ENCODE measurements around the gene NXPH1.
A peak's percentile ranks its signal among the peaks of the same experiment; 100 is the strongest.

NXPH1 gene

GRCh38 chr7:8433477-8434289, at the start of gene NXPH1:
Gene NXPH1 (plus strand): TSS chr7:8433609.
- DNase-seq (ENCODE audit: low spot score): peak; percentile 61

DNA sequence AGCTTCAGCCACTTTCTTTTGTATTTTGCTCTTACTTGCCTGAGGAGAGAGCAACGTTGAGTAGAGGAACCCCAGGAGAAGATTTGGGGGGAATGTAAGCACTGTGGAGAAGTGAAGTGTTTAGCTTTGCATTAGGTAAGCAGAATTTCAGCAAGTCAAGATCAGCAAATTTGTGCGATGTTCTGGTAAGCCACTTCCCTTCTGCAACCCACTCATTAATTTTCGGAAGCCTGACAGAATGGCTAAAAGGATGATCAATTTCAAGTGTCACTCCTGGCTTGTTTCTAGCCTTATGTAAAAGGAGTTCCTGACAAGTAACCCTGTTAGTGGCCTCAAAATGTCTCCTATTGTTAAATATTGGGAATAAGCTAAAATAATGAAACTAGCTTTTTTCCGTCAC, 48.5 kb upstream of the NXPH1 start:
- no peak for DNase-seq (ENCODE audit: low spot score)

DNA sequence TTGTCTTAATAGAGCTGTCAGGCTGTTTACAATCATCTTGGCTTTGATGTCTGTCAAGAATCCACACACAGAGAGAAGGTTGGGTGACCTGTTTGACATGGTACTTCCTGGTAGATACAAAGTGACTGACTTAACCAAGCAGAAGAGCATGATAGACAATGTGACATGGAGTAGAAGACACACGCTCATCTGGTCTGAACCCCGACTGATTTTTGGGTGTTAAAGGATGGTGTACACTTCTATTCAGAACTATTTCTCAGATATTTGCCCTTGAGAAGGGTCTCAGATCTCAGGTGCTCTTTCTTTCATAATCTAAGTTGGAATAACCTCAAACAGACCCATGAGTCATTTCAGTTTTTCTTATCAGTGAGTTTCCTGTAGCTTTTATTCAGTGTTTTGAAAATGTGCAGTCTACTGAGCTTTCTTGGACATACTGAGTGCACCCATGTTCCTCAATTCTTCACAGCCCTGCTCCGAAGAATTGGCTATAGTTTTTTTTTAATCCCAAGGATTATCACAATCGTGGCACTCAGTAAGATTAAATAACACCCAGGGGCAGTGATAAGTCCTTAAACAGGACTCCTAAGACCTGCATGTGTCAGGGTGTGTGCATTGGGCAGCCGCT, 46.4 kb upstream of the NXPH1 start:
- DNase-seq (ENCODE audit: low spot score): no peak

DNA sequence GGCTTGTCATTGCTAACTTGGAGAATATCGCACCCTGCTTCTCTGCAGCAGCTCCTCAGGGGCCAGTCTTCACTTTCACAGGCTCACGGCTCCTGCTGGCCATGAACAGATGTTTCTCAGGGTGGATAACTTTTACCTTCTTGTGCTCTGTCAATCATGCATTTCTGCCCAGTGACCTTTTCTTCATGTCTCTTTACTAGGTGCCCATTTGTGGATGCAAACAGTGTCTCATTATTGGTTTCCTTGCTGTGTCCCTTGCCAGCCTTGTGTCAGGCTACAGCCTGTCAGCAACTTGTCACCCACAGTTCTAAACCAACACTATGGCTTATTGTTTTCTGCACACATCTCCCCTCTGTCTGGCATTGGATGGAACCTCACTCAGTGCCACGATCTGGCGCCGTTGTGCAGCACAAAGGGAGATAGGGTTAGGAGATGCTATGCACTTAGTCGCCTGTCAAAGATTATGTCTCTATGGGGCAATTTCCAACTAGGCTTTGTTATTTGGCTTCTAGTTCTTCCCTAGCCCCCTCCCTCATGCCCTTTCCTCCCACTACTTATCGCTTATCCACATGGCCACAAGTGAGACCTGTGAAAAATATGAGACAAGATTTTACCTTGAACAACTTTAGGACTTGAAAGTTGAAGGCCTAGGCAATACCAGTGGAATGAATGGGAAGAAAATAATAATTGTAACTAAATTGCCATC, 45.7 kb upstream of the NXPH1 start:
- DNase-seq (ENCODE audit: low spot score): no peak

GRCh38 chr7:8388257-8388625, 45.2 kb upstream of the NXPH1 start:
- no peak for DNase-seq (ENCODE audit: low spot score)

DNA sequence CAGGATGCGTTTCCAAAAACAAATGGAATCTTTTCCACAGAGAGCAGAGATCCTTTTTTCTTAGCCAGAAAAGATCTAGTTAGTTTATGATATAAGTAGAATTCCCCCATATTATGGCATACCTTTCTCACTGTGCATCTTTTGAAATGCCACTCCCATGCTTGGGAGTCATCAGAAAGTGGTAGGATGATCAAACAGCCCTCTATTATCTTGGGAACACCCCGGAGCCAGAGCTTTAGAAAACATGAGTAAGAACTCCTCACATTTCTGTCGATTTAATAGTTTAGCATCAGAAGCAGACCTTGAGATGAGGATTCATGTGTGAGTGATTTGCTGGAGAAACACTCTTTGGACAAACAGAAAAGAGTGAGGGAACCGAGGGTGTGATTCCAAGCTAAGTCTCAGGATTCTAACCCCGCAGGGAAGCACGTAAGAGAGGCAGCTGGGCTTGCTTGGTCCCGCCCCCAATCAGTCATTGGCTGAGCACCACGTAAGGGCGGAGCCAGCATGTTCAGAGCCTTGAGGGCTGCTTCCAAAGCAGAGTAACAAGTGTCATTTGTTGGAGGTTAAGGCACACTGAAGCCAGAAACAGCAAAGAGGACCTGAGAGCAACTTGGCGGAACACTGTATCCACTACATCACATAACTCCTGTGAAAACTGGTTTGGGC, 43.7 kb upstream of the NXPH1 start:
- DNase-seq (ENCODE audit: low spot score): no peak

GRCh38 chr7:8390262-8390626, 43.2 kb upstream of the NXPH1 start:
- DNase-seq (ENCODE audit: low spot score): no peak

DNA sequence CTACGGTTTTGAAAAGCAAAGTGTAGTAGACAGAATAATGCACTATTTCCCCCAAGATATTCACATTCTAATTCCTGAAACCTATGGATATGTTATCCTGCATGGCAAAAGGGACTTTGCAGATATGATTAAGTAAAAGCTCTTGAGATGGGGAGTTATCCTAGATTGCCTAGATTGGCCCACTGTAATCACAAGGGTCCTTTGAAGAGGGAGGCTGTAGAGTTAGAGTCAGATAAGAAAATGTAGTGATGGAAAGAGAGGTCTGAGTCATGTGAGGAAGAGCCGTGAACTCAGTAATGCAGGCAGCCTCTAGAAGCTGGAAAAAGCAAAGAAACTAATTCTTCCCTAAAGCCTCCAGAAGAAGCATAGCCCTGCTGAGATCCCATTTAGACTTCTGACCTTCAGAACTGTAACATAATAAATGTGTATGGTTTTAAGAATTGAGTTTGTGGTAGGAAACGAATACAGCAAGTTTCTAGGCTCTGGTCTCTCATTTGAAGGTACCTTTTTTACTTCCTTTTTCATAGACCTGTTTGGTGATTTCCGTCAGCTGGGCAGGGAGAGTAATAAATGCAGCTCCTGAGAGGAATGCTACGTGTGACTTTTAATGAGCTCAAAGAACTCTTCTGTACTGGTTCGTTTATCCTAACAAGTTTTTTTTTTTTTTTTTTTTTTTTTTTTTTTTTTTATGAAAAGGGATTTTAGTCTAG, 41.9 kb upstream of the NXPH1 start:
- no peak for DNase-seq (ENCODE audit: low spot score)

- DNase-seq (ENCODE audit: low spot score): no peak
Observed at GRCh38 chr7:8396294-8396693, 37.1 kb upstream of the NXPH1 start.

- no peak for DNase-seq (ENCODE audit: low spot score)
Observed at GRCh38 chr7:8408871-8409270, 24.5 kb upstream of the NXPH1 start.

GRCh38 chr7:8411103-8411502, 22.3 kb upstream of the NXPH1 start:
- no peak for DNase-seq (ENCODE audit: low spot score)

DNA sequence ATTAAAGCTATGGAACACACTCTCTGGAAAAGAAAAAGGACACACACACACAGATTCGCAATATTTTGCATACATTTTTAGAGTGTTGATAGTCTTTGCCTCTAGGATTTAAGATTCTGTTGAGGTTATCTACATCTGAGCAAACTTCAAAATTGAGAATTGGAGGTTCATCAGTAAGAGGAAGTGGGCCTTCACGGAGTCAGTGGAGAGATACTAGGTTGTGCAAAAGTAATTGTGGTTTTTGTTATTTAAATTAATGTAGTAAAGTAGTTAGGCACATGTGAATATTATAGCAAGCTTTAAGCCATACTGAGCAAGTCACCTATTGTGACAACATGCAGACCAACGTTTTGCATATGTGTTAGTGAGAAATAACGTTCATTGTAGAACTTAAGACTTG, 19.8 kb upstream of the NXPH1 start:
- no peak for DNase-seq (ENCODE audit: low spot score)

- peak; percentile 36 for DNase-seq (ENCODE audit: low spot score)
Observed at GRCh38 chr7:8418629-8419245, 14.7 kb upstream of the NXPH1 start.

GRCh38 chr7:8422177-8422576, 11.2 kb upstream of the NXPH1 start:
- DNase-seq (ENCODE audit: low spot score): no peak

GRCh38 chr7:8423057-8423456, 10.4 kb upstream of the NXPH1 start:
- no peak for DNase-seq (ENCODE audit: low spot score)

DNA sequence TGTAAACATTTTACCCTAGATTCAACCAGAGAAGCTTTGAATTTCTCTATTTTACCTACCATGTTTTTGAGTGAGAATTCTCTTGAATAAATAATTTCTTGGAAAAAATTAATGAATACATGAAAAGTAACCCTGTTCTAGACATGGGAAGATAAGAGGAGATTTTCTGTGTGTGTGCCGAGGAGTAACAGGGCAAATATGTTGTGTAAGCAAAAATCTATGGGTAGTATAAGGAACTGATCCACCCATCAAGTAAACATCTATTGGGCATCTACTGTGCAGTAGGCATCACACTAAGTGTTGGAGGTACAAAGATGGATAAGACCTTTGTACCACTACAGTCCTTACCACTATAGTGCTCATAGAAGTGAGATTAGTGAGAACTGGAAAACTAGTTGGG, 8.2 kb upstream of the NXPH1 start:
- DNase-seq (ENCODE audit: low spot score): no peak

- no peak for DNase-seq (ENCODE audit: low spot score)
Observed at GRCh38 chr7:8430643-8431042, 2.8 kb upstream of the NXPH1 start.

DNA sequence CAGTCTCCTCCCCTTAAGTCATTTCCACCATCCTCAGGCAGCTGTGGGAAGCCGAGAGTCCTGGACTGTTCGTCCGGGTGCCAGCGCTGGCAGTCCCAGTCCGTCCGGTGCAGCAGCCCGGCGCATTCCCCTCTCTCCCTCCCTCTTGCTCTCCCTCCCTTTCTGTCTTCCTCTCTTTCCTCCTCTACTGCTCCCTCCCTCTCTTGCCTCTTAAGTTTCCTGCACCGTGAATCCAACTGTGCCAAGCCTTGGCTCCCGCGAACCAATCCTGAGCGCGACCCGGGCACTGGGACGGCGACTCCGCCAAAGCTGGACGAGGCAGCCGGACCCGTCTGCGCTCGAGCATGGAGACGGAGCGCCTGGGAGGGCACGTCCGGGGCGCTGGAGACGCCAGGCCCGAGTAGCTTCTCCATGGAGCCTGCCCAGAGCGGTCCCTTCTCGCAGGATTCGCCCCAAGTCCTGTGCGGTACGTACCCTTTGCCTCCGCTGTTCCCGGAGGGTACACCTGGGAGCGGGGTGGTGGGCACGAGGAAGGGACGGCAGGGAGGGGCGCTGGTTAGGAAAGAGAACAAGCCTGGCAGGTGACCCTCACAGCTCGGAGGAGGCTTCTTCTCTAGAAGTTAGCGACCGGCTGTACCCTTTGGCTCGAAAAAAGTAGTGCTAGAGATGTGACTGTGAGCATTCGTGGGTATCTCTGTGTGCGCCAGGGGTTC, 1.0 kb downstream of the NXPH1 start:
- DNase-seq (ENCODE audit: low spot score): no peak

GRCh38 chr7:8435095-8435494, 1.7 kb downstream of the NXPH1 start:
- DNase-seq (ENCODE audit: low spot score): no peak

GRCh38 chr7:8435590-8436545, 2.5 kb downstream of the NXPH1 start:
- DNase-seq (ENCODE audit: low spot score): no peak

All from AG20443 (cell line).